HL-60 (cell line): ENCODE data around the gene KRTAP10-12.

ENCODE experiments used
- GABPA ChIP-seq: IDR thresholded peaks from 2 replicates; pipeline ENCODE4 v1.6.1; 2012; ENCODE audit warnings: low read depth
- POLR2AphosphoS5 ChIP-seq: IDR thresholded peaks from 2 replicates; pipeline ENCODE4 v1.6.1; 2012; ENCODE audit warnings: low read depth
- SPI1 ChIP-seq: IDR thresholded peaks from 2 replicates; pipeline ENCODE4 v1.6.1; 2012; ENCODE audit warnings: low read depth, mild to moderate bottlenecking, borderline replicate concordance
- TF ChIP-seq, protein P1 (sequence below): IDR thresholded peaks from one replicate; pipeline ENCODE4 v1.5.1; 2011; ENCODE audit warnings: low read length, control low read depth, inconsistent platforms; ENCODE audit not compliant: insufficient read depth
- TF ChIP-seq, protein P2 (sequence below): IDR thresholded peaks from 2 replicates; pipeline ENCODE4 v1.6.1; 2012; ENCODE audit warnings: low read depth; ENCODE audit not compliant: insufficient replicate concordance

GRCh38 chr21:44671911-44672310, 25.1 kb upstream of the KRTAP10-12 start:
- TF ChIP-seq, protein P1, sequence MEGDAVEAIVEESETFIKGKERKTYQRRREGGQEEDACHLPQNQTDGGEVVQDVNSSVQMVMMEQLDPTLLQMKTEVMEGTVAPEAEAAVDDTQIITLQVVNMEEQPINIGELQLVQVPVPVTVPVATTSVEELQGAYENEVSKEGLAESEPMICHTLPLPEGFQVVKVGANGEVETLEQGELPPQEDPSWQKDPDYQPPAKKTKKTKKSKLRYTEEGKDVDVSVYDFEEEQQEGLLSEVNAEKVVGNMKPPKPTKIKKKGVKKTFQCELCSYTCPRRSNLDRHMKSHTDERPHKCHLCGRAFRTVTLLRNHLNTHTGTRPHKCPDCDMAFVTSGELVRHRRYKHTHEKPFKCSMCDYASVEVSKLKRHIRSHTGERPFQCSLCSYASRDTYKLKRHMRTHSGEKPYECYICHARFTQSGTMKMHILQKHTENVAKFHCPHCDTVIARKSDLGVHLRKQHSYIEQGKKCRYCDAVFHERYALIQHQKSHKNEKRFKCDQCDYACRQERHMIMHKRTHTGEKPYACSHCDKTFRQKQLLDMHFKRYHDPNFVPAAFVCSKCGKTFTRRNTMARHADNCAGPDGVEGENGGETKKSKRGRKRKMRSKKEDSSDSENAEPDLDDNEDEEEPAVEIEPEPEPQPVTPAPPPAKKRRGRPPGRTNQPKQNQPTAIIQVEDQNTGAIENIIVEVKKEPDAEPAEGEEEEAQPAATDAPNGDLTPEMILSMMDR: no peak
- TF ChIP-seq POLR2AphosphoS5 (no peak), SPI1 (no peak), GABPA (no peak)
- TF ChIP-seq, protein P2, sequence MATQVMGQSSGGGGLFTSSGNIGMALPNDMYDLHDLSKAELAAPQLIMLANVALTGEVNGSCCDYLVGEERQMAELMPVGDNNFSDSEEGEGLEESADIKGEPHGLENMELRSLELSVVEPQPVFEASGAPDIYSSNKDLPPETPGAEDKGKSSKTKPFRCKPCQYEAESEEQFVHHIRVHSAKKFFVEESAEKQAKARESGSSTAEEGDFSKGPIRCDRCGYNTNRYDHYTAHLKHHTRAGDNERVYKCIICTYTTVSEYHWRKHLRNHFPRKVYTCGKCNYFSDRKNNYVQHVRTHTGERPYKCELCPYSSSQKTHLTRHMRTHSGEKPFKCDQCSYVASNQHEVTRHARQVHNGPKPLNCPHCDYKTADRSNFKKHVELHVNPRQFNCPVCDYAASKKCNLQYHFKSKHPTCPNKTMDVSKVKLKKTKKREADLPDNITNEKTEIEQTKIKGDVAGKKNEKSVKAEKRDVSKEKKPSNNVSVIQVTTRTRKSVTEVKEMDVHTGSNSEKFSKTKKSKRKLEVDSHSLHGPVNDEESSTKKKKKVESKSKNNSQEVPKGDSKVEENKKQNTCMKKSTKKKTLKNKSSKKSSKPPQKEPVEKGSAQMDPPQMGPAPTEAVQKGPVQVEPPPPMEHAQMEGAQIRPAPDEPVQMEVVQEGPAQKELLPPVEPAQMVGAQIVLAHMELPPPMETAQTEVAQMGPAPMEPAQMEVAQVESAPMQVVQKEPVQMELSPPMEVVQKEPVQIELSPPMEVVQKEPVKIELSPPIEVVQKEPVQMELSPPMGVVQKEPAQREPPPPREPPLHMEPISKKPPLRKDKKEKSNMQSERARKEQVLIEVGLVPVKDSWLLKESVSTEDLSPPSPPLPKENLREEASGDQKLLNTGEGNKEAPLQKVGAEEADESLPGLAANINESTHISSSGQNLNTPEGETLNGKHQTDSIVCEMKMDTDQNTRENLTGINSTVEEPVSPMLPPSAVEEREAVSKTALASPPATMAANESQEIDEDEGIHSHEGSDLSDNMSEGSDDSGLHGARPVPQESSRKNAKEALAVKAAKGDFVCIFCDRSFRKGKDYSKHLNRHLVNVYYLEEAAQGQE: no peak
